ENCODE results near the gene ACIN1.

Gene ACIN1

GRCh38 chr14:23094666-23095195, at the start of gene ACIN1:
TSS of gene ACIN1 (minus strand) at chr14:23095136. CDS start at chr14:23095112, 24 bp downstream.
- no peak for DNase-seq

GRCh38 chr14:23143911-23144310, 49.0 kb upstream of the ACIN1 start:
- DNase-seq = no peak

GRCh38 chr14:23142826-23143225, 47.9 kb upstream of the ACIN1 start:
- DNase-seq = no peak

GRCh38 chr14:23141706-23142444, 46.9 kb upstream of the ACIN1 start:
- DNase-seq = no peak

GRCh38 chr14:23140371-23140770, 45.4 kb upstream of the ACIN1 start:
- DNase-seq = no peak

GRCh38 chr14:23139874-23140273, 44.9 kb upstream of the ACIN1 start:
- DNase-seq = no peak

- no peak for DNase-seq
Measured at GRCh38 chr14:23137813-23138535, 43.0 kb upstream of the ACIN1 start.

GRCh38 chr14:23137192-23137812, 42.4 kb upstream of the ACIN1 start:
- peak in 1 of 2 experiments; percentile 1 for DNase-seq

GRCh38 chr14:23136566-23137133, 41.7 kb upstream of the ACIN1 start:
- DNase-seq = no peak

GRCh38 chr14:23132970-23133369, 38.0 kb upstream of the ACIN1 start:
- DNase-seq = no peak

GRCh38 chr14:23131482-23131881, 36.5 kb upstream of the ACIN1 start:
- DNase-seq = no peak

GRCh38 chr14:23130871-23131270, 35.9 kb upstream of the ACIN1 start:
- DNase-seq = no peak

GRCh38 chr14:23129759-23130316, 34.9 kb upstream of the ACIN1 start:
- DNase-seq = no peak

- no peak for DNase-seq
Measured at GRCh38 chr14:23128969-23129758, 34.2 kb upstream of the ACIN1 start.

- DNase-seq = no peak
Measured at GRCh38 chr14:23127861-23128260, 32.9 kb upstream of the ACIN1 start.

- no peak for DNase-seq
Measured at GRCh38 chr14:23126548-23127278, 31.8 kb upstream of the ACIN1 start.

- no peak for DNase-seq
Measured at GRCh38 chr14:23125933-23126524, 31.1 kb upstream of the ACIN1 start.

- no peak for DNase-seq
Measured at GRCh38 chr14:23125011-23125410, 30.1 kb upstream of the ACIN1 start.

GRCh38 chr14:23124337-23124954, 29.5 kb upstream of the ACIN1 start:
- no peak for DNase-seq

GRCh38 chr14:23123419-23123818, 28.5 kb upstream of the ACIN1 start:
- DNase-seq = no peak

Measured in cerebellar nuclear complex (tissue), 1 donor.